ENCODE data around the gene MRPS23.

Gene MRPS23

GRCh38 chr17:57849874-57850754, at the start of gene MRPS23:
Gene MRPS23, minus strand, starts transcription at chr17:57850044. Its CDS starts 34 bp downstream, at chr17:57850010.
- DNase-seq = peak; percentile 96 to 97

- peak; percentile 7 to 36 for DNase-seq
Observed at GRCh38 chr17:57899391-57899790, 49.5 kb upstream of the MRPS23 start.

GRCh38 chr17:57898487-57899311, 48.9 kb upstream of the MRPS23 start:
- no peak for DNase-seq

GRCh38 chr17:57895382-57896060, 45.7 kb upstream of the MRPS23 start:
- no peak for DNase-seq

- DNase-seq = no peak
Observed at GRCh38 chr17:57894848-57895247, 45.0 kb upstream of the MRPS23 start.

GRCh38 chr17:57892820-57893595, 43.2 kb upstream of the MRPS23 start:
- DNase-seq = peak; percentile 95 to 96

GRCh38 chr17:57892146-57892819, 42.4 kb upstream of the MRPS23 start:
- DNase-seq = peak; percentile 49 to 84

GRCh38 chr17:57890857-57891232, 41.0 kb upstream of the MRPS23 start:
- DNase-seq = no peak

GRCh38 chr17:57889892-57890856, 40.3 kb upstream of the MRPS23 start:
- DNase-seq = no peak

GRCh38 chr17:57889252-57889651, 39.4 kb upstream of the MRPS23 start:
- no peak for DNase-seq

GRCh38 chr17:57888311-57889216, 38.7 kb upstream of the MRPS23 start:
- no peak for DNase-seq

GRCh38 chr17:57887161-57887560, 37.3 kb upstream of the MRPS23 start:
- no peak for DNase-seq

GRCh38 chr17:57886020-57886419, 36.2 kb upstream of the MRPS23 start:
- no peak for DNase-seq

GRCh38 chr17:57885148-57885915, 35.5 kb upstream of the MRPS23 start:
- DNase-seq = no peak

GRCh38 chr17:57881783-57882351, 32.0 kb upstream of the MRPS23 start:
- DNase-seq = no peak

- no peak for DNase-seq
Observed at GRCh38 chr17:57881143-57881542, 31.3 kb upstream of the MRPS23 start.

GRCh38 chr17:57880086-57880456, 30.2 kb upstream of the MRPS23 start:
- DNase-seq = no peak

- DNase-seq = no peak
Observed at GRCh38 chr17:57879437-57880085, 29.7 kb upstream of the MRPS23 start.

Measured in inflammatory macrophage treated with lipopolysaccharide for 1 hour (primary cell).